Measurements from ENCODE around the gene ACTR3. TPM values are rescaled to one million over a fixed set of nuclear protein-coding genes. Genes with fewer than 3 reads are reported as not detected.

ACTR3 gene
- total and polyA plus RNA-seq, 2 donors (not counting 1 experiment from before 2014, with no cell fraction given) = 64.3 to 249 TPM

DNA sequence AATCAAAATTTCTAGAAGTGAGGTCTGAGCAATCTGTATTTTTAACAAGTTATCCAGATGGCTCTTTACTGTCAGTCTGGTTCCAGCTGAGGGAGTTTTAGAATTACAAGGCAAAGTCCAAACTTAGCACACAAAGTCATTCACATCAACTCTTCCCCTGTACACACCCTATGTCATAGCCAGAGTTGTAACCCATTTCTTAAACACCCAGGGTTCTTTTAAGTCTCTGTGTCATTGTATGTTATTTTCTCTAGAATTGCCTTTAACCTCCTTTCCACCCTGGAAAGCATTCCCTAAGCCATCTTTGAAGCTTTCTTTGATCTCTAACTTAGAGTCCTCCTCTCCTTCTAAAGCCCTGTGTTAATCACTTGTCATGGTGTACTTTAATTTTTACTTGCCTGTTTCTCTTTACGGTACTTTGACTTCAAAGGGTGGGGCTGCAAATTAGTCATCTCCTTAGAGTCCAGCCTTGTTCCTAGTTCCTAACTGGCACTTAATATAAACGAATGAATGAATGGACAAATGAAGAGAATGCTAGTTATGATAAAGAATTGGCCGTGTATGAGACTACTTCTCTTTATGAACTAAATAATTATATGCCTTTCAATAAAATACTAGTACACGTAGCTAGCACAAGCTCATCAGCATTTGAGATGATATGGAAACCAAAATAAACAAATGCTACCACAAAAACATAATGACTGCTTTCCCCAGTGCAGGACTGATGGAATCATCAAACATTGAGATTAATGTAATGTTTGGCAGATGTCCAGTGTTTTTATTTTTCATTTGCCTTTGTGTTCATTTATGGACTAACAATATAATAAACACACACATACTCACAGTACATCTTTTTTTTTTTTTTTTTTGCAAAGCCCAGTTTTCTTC lies 11.9 kb upstream of the ACTR3 start:
- Histone ChIP-seq H3K9ac (ENCODE audit: low read length) (peak overlapping the region; percentile 9), H3K27me3 (replicated peaks in 1 of 4; ENCODE audit: control extremely low read depth in 1 of 4, control insufficient read depth in 3 of 4, insufficient read depth in 4 of 4, low read length in 3 of 4) (no peaks in the 10 kb centered on the region), H3K9me3 (ENCODE audit: control extremely low read depth in 1 of 3, control insufficient read depth in 2 of 3, insufficient read depth in 1 of 3, low read length in 2 of 3) (no peaks in the 10 kb centered on the region), H4K20me1 (ENCODE audit: control insufficient read depth, insufficient read depth, low read length, poor library complexity, severe bottlenecking) (no peaks in the 10 kb centered on the region), H3K79me2 (ENCODE audit: control insufficient read depth, insufficient read depth, low read length) (peaks cover 29% of the 10 kb centered on the region), H3K36me3 (replicated peaks in 1 of 2; ENCODE audit: control extremely low read depth in 1 of 2, control insufficient read depth in 1 of 2, extremely low read depth in 1 of 2, insufficient read depth in 2 of 2, low read length in 1 of 2) (peaks cover under 1 to 6% of the 10 kb centered on the region in 2 experiments), H3K4me3 (ENCODE audit: control extremely low read depth in 1 of 5, extremely low read depth in 1 of 5, insufficient read depth in 1 of 5, low read depth in 2 of 5, low read length in 4 of 5) (no peak overlapping the region), H2AFZ (ENCODE audit: insufficient read depth, low read depth, low read length, poor library complexity, severe bottlenecking) (peak overlapping the region; percentile 13), H3K4me2 (replicated peaks; ENCODE audit: low read depth, low read length, poor library complexity, severe bottlenecking) (peak overlapping the region; percentile 29), H3K27ac (ENCODE audit: low read length in 2 of 2) (peak overlapping the region in 1 of 2 donors; percentile 42), H3K4me1 (ENCODE audit: control insufficient read depth in 2 of 2, insufficient read depth in 2 of 2, low read length in 2 of 2) (peaks cover 13 to 14% of the 10 kb centered on the region in 2 donors)
- DNase-seq = no peak
- no peak for TF ChIP-seq EZH2 (IDR thresholded peaks at IDR 0.05; ENCODE audit: borderline replicate concordance, insufficient read depth, low read depth, low read length, poor library complexity, severe bottlenecking)
- TF ChIP-seq, protein P1, sequence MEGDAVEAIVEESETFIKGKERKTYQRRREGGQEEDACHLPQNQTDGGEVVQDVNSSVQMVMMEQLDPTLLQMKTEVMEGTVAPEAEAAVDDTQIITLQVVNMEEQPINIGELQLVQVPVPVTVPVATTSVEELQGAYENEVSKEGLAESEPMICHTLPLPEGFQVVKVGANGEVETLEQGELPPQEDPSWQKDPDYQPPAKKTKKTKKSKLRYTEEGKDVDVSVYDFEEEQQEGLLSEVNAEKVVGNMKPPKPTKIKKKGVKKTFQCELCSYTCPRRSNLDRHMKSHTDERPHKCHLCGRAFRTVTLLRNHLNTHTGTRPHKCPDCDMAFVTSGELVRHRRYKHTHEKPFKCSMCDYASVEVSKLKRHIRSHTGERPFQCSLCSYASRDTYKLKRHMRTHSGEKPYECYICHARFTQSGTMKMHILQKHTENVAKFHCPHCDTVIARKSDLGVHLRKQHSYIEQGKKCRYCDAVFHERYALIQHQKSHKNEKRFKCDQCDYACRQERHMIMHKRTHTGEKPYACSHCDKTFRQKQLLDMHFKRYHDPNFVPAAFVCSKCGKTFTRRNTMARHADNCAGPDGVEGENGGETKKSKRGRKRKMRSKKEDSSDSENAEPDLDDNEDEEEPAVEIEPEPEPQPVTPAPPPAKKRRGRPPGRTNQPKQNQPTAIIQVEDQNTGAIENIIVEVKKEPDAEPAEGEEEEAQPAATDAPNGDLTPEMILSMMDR (IDR thresholded peaks at IDR 0.05) = no peak
- POLR2A ChIA-PET = interaction anchor here (0.6 to 0.7 kb wide), 3 partner anchors 12 to 160 kb away, joined by 3 to 6 read pairs (median 3); partner anchors contain the start of gene ACTR3
- Mint-ChIP-seq H3K9me3 (ENCODE audit: insufficient read depth) (no peaks in the 10 kb centered on the region), H3K4me1 (peaks cover 30% of the 10 kb centered on the region), H3K27ac (peak overlapping the region; percentile 64), H3K27me3 (no peaks in the 10 kb centered on the region), H3K4me3 (peak overlapping the region; percentile 12)
- no peak for ATAC-seq (ENCODE audit: low read depth)
- intact Hi-C loops (cut with micrococcal nuclease) = no loop called here
- no CpG with 5 or more reads among the region's 4 CpGs for WGBS (ENCODE audit: insufficient coverage)
- CTCF ChIA-PET = interaction anchor here (1.0 kb wide), 1 partner anchor 9 kb away, joined by 4 read pairs; no protein-coding TSS in a partner anchor

DNA sequence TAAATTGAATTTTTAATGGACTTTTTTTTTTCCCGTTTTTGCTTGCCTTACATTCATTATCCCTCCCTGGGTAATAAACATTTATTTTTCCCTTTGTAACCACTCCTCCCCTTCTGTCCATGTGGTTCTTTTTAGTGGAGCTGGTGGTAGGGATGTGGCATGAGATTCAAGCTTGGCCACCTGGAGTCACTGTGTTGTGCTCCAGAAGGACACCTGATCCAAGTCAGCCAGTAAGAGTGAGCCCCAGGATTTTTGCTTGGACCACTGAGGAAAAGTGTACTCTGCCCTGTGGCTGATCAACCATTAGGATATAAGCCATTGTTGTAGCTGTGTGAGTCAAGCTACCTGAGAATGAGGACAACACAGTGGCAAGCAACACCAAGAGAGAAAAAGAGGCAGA lies 11.1 kb upstream of the ACTR3 start:
- Histone ChIP-seq H3K9me3 (ENCODE audit: control extremely low read depth in 1 of 3, control insufficient read depth in 2 of 3, insufficient read depth in 1 of 3, low read length in 2 of 3) (no peaks in the 10 kb centered on the region), H2AFZ (ENCODE audit: insufficient read depth, low read depth, low read length, poor library complexity, severe bottlenecking) (no peak overlapping the region), H3K27ac (ENCODE audit: low read length in 2 of 2) (no peak overlapping the region), H3K79me2 (ENCODE audit: control insufficient read depth, insufficient read depth, low read length) (peaks cover 31% of the 10 kb centered on the region), H4K20me1 (ENCODE audit: control insufficient read depth, insufficient read depth, low read length, poor library complexity, severe bottlenecking) (no peaks in the 10 kb centered on the region), H3K27me3 (replicated peaks in 1 of 4; ENCODE audit: control extremely low read depth in 1 of 4, control insufficient read depth in 3 of 4, insufficient read depth in 4 of 4, low read length in 3 of 4) (no peaks in the 10 kb centered on the region), H3K36me3 (replicated peaks in 1 of 2; ENCODE audit: control extremely low read depth in 1 of 2, control insufficient read depth in 1 of 2, extremely low read depth in 1 of 2, insufficient read depth in 2 of 2, low read length in 1 of 2) (peaks cover 2 to 6% of the 10 kb centered on the region in 2 experiments), H3K4me3 (ENCODE audit: control extremely low read depth in 1 of 5, extremely low read depth in 1 of 5, insufficient read depth in 1 of 5, low read depth in 2 of 5, low read length in 4 of 5) (no peak overlapping the region), H3K4me1 (ENCODE audit: control insufficient read depth in 2 of 2, insufficient read depth in 2 of 2, low read length in 2 of 2) (peaks cover 13 to 14% of the 10 kb centered on the region in 2 donors), H3K9ac (ENCODE audit: low read length) (no peak overlapping the region), H3K4me2 (replicated peaks; ENCODE audit: low read depth, low read length, poor library complexity, severe bottlenecking) (no peak overlapping the region)
- Mint-ChIP-seq H3K27ac (no peak overlapping the region), H3K4me1 (peaks cover 27% of the 10 kb centered on the region), H3K27me3 (no peaks in the 10 kb centered on the region), H3K4me3 (no peak overlapping the region), H3K9me3 (ENCODE audit: insufficient read depth) (no peaks in the 10 kb centered on the region)
- intact Hi-C loops (cut with micrococcal nuclease) = no loop called here
- DNase-seq = no peak
- POLR2A ChIA-PET = interaction anchor here (0.6 kb wide), 1 partner anchor 11 kb away, joined by 3 read pairs; the partner anchor contains the start of gene ACTR3
- no CpG with 5 or more reads among the region's 1 CpG for WGBS (ENCODE audit: insufficient coverage)
- no peak for ATAC-seq (ENCODE audit: low read depth)
- TF ChIP-seq, protein P1 (IDR thresholded peaks at IDR 0.05) = no peak
- TF ChIP-seq EZH2 (IDR thresholded peaks at IDR 0.05; ENCODE audit: borderline replicate concordance, insufficient read depth, low read depth, low read length, poor library complexity, severe bottlenecking) = no peak
- CTCF ChIA-PET = no interaction called here
